Osteocyte (in vitro differentiated cells): ENCODE data around the gene DNMT1. TPM values are rescaled to one million over a fixed set of nuclear protein-coding genes. Genes with fewer than 3 reads are reported as not detected.

Experiments used
- DNase-seq: peaks from one replicate; pipeline ENCODE4 v3.0.0; 2021; ENCODE audit warnings: mixed read lengths; ENCODE audit not compliant: unreplicated experiment; ENCODE audit errors: extremely low spot score
- H3K27ac Mint-ChIP-seq: one replicate; pipeline ENCODE4 v1.8.0; 2021; ENCODE audit warnings: mild to moderate bottlenecking, mixed read lengths; ENCODE audit not compliant: unreplicated experiment
- H3K27me3 Mint-ChIP-seq: one replicate; pipeline ENCODE4 v1.8.0; 2021; ENCODE audit warnings: mixed read lengths; ENCODE audit not compliant: unreplicated experiment
- H3K36me3 Mint-ChIP-seq: one replicate; pipeline ENCODE4 v1.8.0; 2021; ENCODE audit warnings: mixed read lengths; ENCODE audit not compliant: unreplicated experiment
- H3K4me1 Mint-ChIP-seq: one replicate; pipeline ENCODE4 v1.8.0; 2021; ENCODE audit warnings: mixed read lengths; ENCODE audit not compliant: unreplicated experiment
- H3K4me3 Mint-ChIP-seq: one replicate; pipeline ENCODE4 v1.8.0; 2021; ENCODE audit warnings: mild to moderate bottlenecking, moderate library complexity, mixed read lengths; ENCODE audit not compliant: unreplicated experiment
- H3K9me3 Mint-ChIP-seq: one replicate; pipeline ENCODE4 v1.8.0; 2021; ENCODE audit warnings: mixed read lengths; ENCODE audit not compliant: unreplicated experiment
- CTCF ChIP-seq: fragments of 200-600 bp; sonication (generic); IDR thresholded peaks from 2 replicates; pipeline ENCODE4 v1.5.0; 2021; ENCODE audit warnings: antibody characterized with exemption, mild to moderate bottlenecking, moderate library complexity
- total RNA-seq: library from RNA; stranded (reverse); gene quantifications from 2 replicates; pipeline ENCODE4 v1.2.1, GENCODE V29; 2021

DNMT1 gene
- total RNA-seq, 1 donor from 2014 or later, result 82.3 TPM

- Mint-ChIP-seq H3K27me3 (no peaks in the 10 kb centered on the region), H3K9me3 (no peaks in the 10 kb centered on the region), H3K36me3 (peaks cover 18% of the 10 kb centered on the region), H3K4me3 (no peak overlapping the region), H3K27ac (no peak overlapping the region), H3K4me1 (peaks cover 20% of the 10 kb centered on the region)
- no peak for DNase-seq
- TF ChIP-seq CTCF, result no peak
These were observed 84.4 kb downstream of the DNMT1 start for GRCh38 chr19:10110076-10110971.

GRCh38 chr19:10109528-10109927, 85.2 kb downstream of the DNMT1 start:
- Mint-ChIP-seq H3K9me3 (no peaks in the 10 kb centered on the region), H3K27ac (no peak overlapping the region), H3K27me3 (no peaks in the 10 kb centered on the region), H3K4me3 (no peak overlapping the region), H3K36me3 (peaks cover 18% of the 10 kb centered on the region), H3K4me1 (peaks cover 20% of the 10 kb centered on the region)
- TF ChIP-seq CTCF, result no peak
- no peak for DNase-seq

DNA sequence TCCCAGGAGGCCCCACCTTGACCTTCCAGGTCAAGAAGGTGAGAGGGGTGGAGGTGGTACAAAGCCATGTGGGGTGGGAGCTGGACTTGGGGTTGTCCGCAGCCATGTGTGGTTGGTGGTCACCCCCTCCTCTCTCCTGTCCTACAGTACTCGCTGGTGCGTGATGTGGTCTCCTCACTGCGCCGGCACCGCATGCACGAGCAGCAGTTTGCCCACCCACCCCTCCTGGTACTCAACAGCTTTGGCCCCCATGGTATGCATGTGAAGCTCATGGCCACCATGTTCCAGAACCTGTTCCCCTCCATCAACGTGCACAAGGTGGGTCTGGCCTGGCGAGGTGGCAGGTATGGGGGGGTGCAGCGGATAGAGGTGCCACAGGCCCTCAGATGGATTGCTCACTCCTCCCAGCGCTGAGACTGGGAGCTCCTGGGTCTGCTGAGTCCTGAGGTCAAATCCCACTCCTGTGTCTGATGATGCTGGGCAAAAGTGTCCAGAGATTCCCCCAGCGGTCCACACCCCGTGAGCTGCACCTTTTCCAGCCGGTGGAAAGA, 86.9 kb downstream of the DNMT1 start:
- no peak for DNase-seq
- TF ChIP-seq CTCF, result no peak
- Mint-ChIP-seq H3K27ac (no peak overlapping the region), H3K4me3 (peak overlapping the region; percentile 82), H3K9me3 (no peaks in the 10 kb centered on the region), H3K4me1 (peaks cover 19% of the 10 kb centered on the region), H3K27me3 (no peaks in the 10 kb centered on the region), H3K36me3 (peaks cover 18% of the 10 kb centered on the region)

- peaks cover 14% of the 10 kb centered on the region for H3K4me1 Mint-ChIP-seq
- H3K36me3 Mint-ChIP-seq, result peaks cover 18% of the 10 kb centered on the region
- H3K9me3 Mint-ChIP-seq, result no peaks in the 10 kb centered on the region
- no peak for DNase-seq
- H3K27ac Mint-ChIP-seq, result peak overlapping the region; percentile 73
- no peaks in the 10 kb centered on the region for H3K27me3 Mint-ChIP-seq
- no peak for TF ChIP-seq CTCF
- peak overlapping the region; percentile 82 for H3K4me3 Mint-ChIP-seq
These were observed 87.5 kb downstream of the DNMT1 start for GRCh38 chr19:10107254-10107653.
